ENCODE results near the gene EEF1A2. TPM values are rescaled to one million over a fixed set of nuclear protein-coding genes. Genes with fewer than 3 reads are reported as not detected.

Gene EEF1A2
- total RNA-seq, 1 experiment from 2014 or later, result 32.0 TPM

- Mint-ChIP-seq H3K27me3 (ENCODE audit: insufficient read depth, unreplicated experiment) (no peaks in the 10 kb centered on the region), H3K36me3 (ENCODE audit: insufficient read depth, unreplicated experiment) (peaks cover 5% of the 10 kb centered on the region), H3K4me1 (ENCODE audit: low read depth, unreplicated experiment) (peaks cover 1% of the 10 kb centered on the region), H3K27ac (ENCODE audit: unreplicated experiment) (peak overlapping the region; percentile 36), H3K9me3 (ENCODE audit: unreplicated experiment) (no peaks in the 10 kb centered on the region), H3K4me3 (ENCODE audit: unreplicated experiment) (peak overlapping the region; percentile 65)
- BruUV-seq (replicated peaks), result no TSS peak
- ChIA-PET CTCF (interaction anchor here (0.5 to 2.6 kb wide), 67 partner anchors 8 to 1179 kb away, joined by 3 to 62 read pairs (median 5); partner anchors contain the start of genes ARFRP1, GMEB2, HELZ2 and PPDPF), POLR2A (interaction anchor here (0.6 to 1.5 kb wide), 10 partner anchors 10 to 516 kb away, joined by 3 to 15 read pairs (median 4); partner anchors contain the start of genes ARFGAP1, GMEB2, HELZ2 and PPDPF)
- TF ChIP-seq, protein P1, sequence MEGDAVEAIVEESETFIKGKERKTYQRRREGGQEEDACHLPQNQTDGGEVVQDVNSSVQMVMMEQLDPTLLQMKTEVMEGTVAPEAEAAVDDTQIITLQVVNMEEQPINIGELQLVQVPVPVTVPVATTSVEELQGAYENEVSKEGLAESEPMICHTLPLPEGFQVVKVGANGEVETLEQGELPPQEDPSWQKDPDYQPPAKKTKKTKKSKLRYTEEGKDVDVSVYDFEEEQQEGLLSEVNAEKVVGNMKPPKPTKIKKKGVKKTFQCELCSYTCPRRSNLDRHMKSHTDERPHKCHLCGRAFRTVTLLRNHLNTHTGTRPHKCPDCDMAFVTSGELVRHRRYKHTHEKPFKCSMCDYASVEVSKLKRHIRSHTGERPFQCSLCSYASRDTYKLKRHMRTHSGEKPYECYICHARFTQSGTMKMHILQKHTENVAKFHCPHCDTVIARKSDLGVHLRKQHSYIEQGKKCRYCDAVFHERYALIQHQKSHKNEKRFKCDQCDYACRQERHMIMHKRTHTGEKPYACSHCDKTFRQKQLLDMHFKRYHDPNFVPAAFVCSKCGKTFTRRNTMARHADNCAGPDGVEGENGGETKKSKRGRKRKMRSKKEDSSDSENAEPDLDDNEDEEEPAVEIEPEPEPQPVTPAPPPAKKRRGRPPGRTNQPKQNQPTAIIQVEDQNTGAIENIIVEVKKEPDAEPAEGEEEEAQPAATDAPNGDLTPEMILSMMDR (IDR thresholded peaks at IDR 0.05; ENCODE audit: insufficient read depth in 1 of 2, low read depth in 1 of 2, low read length in 1 of 2, severe bottlenecking in 1 of 2, unreplicated experiment in 1 of 2), result peak in 1 of 2 experiments; percentile 86
- Histone ChIP-seq H3K36me3 (ENCODE audit: control insufficient read depth, insufficient read depth, low read length) (no peaks in the 10 kb centered on the region), H3K4me3 (ENCODE audit: low read depth, low read length) (peak overlapping the region; percentile 50), H3K9me3 (no peaks in the 10 kb centered on the region), H3K4me1 (peaks cover 28% of the 10 kb centered on the region), H3K27me3 (replicated peaks; ENCODE audit: control insufficient read depth, insufficient read depth, low read length) (no peaks in the 10 kb centered on the region)
- peak in 1 of 2 experiments; percentile 87 for DNase-seq
- intact Hi-C loops (cut with micrococcal nuclease; ENCODE audit: unreplicated experiment), result loop anchor here (1.0 to 5.0 kb wide), 9 partner anchors 34 to 582 kb away; partner anchors contain the start of genes HELZ2 and UCKL1
Measured at GRCh38 chr20:63538204-63539091, 39.6 kb upstream of the EEF1A2 start.

GRCh38 chr20:63537525-63538203, 38.8 kb upstream of the EEF1A2 start:
- H3K4me1 ChIP-seq, result peaks cover 28% of the 10 kb centered on the region
- no peaks in the 10 kb centered on the region for H3K36me3 ChIP-seq (ENCODE audit: control insufficient read depth, insufficient read depth, low read length)
- Mint-ChIP-seq H3K27me3 (ENCODE audit: insufficient read depth, unreplicated experiment) (no peaks in the 10 kb centered on the region), H3K4me1 (ENCODE audit: low read depth, unreplicated experiment) (no peaks in the 10 kb centered on the region), H3K36me3 (ENCODE audit: insufficient read depth, unreplicated experiment) (peaks cover 5% of the 10 kb centered on the region), H3K4me3 (ENCODE audit: unreplicated experiment) (peak overlapping the region; percentile 65), H3K9me3 (ENCODE audit: unreplicated experiment) (no peaks in the 10 kb centered on the region), H3K27ac (ENCODE audit: unreplicated experiment) (peak overlapping the region; percentile 36)
- peak overlapping the region; percentile 50 for H3K4me3 ChIP-seq (ENCODE audit: low read depth, low read length)
- TF ChIP-seq, protein P1 (IDR thresholded peaks at IDR 0.05; ENCODE audit: insufficient read depth in 1 of 2, low read depth in 1 of 2, low read length in 1 of 2, severe bottlenecking in 1 of 2, unreplicated experiment in 1 of 2), result peak; percentile 99 to 100
- DNase-seq, result peak; percentile 94 to 97
- BruUV-seq (replicated peaks), result no TSS peak
- no peaks in the 10 kb centered on the region for H3K9me3 ChIP-seq
- ChIA-PET CTCF (interaction anchor here (0.5 to 2.6 kb wide), 55 partner anchors 8 to 525 kb away, joined by 3 to 62 read pairs (median 5); partner anchors contain the start of genes ARFRP1, GMEB2, HELZ2 and PPDPF), POLR2A (interaction anchor here (0.6 to 1.5 kb wide), 8 partner anchors 9 to 517 kb away, joined by 3 to 15 read pairs (median 4); partner anchors contain the start of genes ARFGAP1, GMEB2, HELZ2 and PPDPF)
- intact Hi-C loops (cut with micrococcal nuclease; ENCODE audit: unreplicated experiment), result loop anchor here (1.0 to 5.0 kb wide), 9 partner anchors 35 to 583 kb away; partner anchors contain the start of genes HELZ2 and UCKL1
- H3K27me3 ChIP-seq (replicated peaks; ENCODE audit: control insufficient read depth, insufficient read depth, low read length), result no peaks in the 10 kb centered on the region

Data from Caco-2 (cell line).